ENCODE measurements around the gene CDK5RAP2. TPM values are rescaled to one million over a fixed set of nuclear protein-coding genes. Genes with fewer than 3 reads are reported as not detected.

CDK5RAP2 gene
- total RNA-seq, 4 donors from 2014 or later, result 27.3 to 158 (median 45.1) TPM

DNA sequence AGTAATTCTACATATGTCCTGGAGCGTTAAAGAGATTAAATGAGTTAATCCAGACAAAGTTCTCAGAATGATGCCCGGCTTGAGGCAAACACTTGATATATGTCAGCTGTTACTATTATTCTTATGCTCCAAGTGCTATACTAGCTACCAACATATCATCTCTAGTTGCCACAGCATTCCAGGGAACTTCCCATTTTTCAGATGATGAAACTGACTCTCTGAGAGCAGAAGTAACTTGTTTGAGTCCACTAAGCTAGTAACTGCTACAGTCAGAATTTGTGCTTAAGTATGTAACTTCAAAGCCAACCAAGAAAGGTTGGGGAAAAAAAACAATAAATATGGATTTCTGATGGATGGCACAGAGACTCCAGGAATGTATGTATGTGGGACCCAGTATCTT is 98.1 kb downstream of the CDK5RAP2 start:
- TF ChIP-seq, protein P1, sequence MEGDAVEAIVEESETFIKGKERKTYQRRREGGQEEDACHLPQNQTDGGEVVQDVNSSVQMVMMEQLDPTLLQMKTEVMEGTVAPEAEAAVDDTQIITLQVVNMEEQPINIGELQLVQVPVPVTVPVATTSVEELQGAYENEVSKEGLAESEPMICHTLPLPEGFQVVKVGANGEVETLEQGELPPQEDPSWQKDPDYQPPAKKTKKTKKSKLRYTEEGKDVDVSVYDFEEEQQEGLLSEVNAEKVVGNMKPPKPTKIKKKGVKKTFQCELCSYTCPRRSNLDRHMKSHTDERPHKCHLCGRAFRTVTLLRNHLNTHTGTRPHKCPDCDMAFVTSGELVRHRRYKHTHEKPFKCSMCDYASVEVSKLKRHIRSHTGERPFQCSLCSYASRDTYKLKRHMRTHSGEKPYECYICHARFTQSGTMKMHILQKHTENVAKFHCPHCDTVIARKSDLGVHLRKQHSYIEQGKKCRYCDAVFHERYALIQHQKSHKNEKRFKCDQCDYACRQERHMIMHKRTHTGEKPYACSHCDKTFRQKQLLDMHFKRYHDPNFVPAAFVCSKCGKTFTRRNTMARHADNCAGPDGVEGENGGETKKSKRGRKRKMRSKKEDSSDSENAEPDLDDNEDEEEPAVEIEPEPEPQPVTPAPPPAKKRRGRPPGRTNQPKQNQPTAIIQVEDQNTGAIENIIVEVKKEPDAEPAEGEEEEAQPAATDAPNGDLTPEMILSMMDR (IDR thresholded peaks at IDR 0.05), result no peak
- TF ChIP-seq POLR2A (IDR thresholded peaks at IDR 0.05), result no peak
- Histone ChIP-seq H3K27me3 (no peaks in the 10 kb centered on the region), H3K27ac (no peak overlapping the region), H3K36me3 (peaks cover 0 to 18% (median 0%) of the 10 kb centered on the region in 3 donors), H3K9me3 (no peaks in the 10 kb centered on the region), H3K4me1 (no peaks in the 10 kb centered on the region), H3K4me3 (no peak overlapping the region)
- no peak for DNase-seq

DNA sequence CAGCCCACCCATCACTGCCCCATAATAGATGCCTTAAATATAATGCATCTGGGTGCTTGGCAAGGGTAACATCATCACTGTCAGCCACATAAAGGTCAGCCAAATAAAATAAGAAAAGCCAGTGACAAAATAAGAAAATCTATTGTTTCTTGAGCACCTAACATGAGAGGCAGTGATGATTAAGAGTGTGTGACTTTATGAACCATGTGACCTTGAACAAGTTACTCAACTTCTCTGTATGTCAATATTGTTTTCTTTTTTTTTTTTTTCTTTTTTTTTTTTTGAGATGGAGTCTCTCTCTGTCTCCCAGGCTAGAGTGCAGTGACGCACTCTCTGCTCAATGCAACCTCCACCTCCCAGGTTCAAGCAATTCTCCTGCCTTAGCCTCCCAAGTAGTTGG is 98.7 kb downstream of the CDK5RAP2 start:
- Histone ChIP-seq H3K36me3 (peaks cover 0 to 20% (median 0%) of the 10 kb centered on the region in 3 donors), H3K9me3 (no peaks in the 10 kb centered on the region), H3K27me3 (no peaks in the 10 kb centered on the region), H3K4me3 (no peak overlapping the region), H3K4me1 (no peaks in the 10 kb centered on the region), H3K27ac (no peak overlapping the region)
- no peak for TF ChIP-seq POLR2A (IDR thresholded peaks at IDR 0.05)
- TF ChIP-seq, protein P1 (IDR thresholded peaks at IDR 0.05), result no peak
- DNase-seq, result no peak

DNA sequence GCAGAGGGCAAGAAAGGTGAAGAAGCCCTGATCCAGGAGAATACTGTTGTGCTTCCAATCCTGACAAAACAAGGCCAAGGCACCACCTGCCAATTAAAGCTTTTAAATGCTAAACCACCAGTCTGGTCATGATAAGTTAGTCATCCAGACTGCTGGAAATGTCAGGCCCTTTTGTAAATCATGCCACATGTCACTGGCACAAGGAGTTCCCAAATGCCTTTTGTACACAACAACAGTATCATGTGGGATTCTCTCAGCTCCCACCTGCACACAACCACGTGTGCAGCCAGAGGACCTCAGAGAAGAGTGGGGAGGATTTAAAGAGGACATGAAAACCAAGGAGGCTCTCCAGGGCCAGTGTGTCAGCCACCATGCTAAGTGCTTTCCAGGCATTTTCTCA is 99.3 kb downstream of the CDK5RAP2 start:
- TF ChIP-seq, protein P1 (IDR thresholded peaks at IDR 0.05), result no peak
- TF ChIP-seq POLR2A (IDR thresholded peaks at IDR 0.05), result no peak
- no peak overlapping the region for H3K27ac ChIP-seq
- no peaks in the 10 kb centered on the region for H3K9me3 ChIP-seq
- no peak overlapping the region for H3K4me3 ChIP-seq
- no peaks in the 10 kb centered on the region for H3K4me1 ChIP-seq
- no peaks in the 10 kb centered on the region for H3K27me3 ChIP-seq
- peaks cover 0 to 26% (median 0%) of the 10 kb centered on the region in 3 donors for H3K36me3 ChIP-seq
- DNase-seq, result no peak

DNA sequence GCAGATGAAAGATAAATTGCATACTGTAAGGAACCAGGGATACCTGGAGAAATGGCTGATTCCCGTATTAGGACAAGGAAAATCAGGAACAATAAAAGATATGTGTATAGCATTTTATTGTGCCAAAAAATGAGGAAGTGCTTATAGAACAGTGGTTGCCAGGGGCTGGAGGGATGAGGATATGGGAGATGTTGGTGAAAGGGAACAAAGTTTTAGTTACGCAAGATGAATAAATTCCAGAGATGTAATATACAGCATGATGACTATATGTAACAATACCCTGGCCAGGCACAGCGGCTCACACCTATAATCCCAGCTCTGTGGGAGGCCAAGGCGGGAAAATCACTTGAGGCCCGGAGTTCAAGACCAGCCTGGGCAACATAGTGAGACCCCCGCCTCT is 101.8 kb downstream of the CDK5RAP2 start:
- no peak overlapping the region for H3K27ac ChIP-seq
- TF ChIP-seq, protein P1 (IDR thresholded peaks at IDR 0.05), result no peak
- no peak for TF ChIP-seq POLR2A (IDR thresholded peaks at IDR 0.05)
- H3K9me3 ChIP-seq, result no peaks in the 10 kb centered on the region
- DNase-seq, result no peak
- H3K4me1 ChIP-seq, result no peaks in the 10 kb centered on the region
- H3K36me3 ChIP-seq, result peaks cover 0 to 23% (median 0%) of the 10 kb centered on the region in 3 donors
- H3K27me3 ChIP-seq, result no peaks in the 10 kb centered on the region
- no peak overlapping the region for H3K4me3 ChIP-seq

DNA sequence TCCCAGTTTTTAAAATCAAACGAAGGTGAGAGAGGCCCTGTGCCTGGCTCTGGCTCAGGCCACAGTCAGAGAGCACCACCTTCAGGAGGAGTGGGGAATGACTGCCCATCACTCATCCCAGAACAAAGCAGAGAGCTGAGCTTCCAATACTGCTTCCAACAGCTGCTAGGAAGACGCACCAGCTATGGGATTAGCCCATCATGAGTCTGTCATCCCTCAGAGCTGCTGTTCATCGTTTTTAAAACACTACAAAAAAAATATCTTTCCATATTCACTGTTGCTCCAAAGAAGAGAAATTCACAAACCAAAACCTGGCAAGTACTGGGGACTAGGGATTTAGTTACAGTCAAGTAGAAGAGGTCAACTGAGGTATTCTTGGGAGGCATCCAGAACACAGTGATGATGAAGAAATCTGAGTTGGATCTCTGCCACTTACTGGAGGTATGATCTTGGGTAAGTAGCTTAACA is 102.4 kb downstream of the CDK5RAP2 start:
- Histone ChIP-seq H3K4me3 (no peak overlapping the region), H3K27ac (no peak overlapping the region), H3K4me1 (no peaks in the 10 kb centered on the region), H3K27me3 (no peaks in the 10 kb centered on the region), H3K36me3 (peaks cover 0 to 19% (median 0%) of the 10 kb centered on the region in 3 donors), H3K9me3 (no peaks in the 10 kb centered on the region)
- TF ChIP-seq, protein P1 (IDR thresholded peaks at IDR 0.05), result peak in 4 of 6 experiments; percentile 67 to 71 (median 68)
- no peak for TF ChIP-seq POLR2A (IDR thresholded peaks at IDR 0.05)
- peak in 2 of 3 donors; percentile 52 to 56 for DNase-seq

DNA sequence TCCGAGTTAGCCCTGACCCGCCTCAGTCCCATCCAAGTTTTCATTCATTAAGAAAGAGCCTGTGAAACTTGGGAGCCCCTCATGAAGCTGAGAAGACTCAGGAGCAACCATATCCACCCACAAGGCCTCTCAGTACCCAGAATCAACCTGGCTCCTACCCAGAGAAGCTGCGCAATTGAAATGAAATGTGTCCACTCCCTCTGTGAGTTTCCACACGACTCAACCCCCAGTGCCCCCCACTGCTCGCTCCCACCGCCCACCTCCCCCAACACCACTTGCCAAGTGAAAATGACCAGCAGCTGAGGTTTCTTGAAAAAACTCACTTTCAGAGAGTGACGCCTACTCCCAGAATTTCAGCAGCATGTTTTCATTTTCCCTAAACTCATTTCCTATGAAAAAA is 104.6 kb downstream of the CDK5RAP2 start:
- Histone ChIP-seq H3K36me3 (peaks cover 0 to 31% (median 0%) of the 10 kb centered on the region in 3 donors), H3K9me3 (no peaks in the 10 kb centered on the region), H3K4me3 (no peak overlapping the region), H3K27ac (no peak overlapping the region), H3K4me1 (no peaks in the 10 kb centered on the region), H3K27me3 (no peaks in the 10 kb centered on the region)
- no peak for DNase-seq
- TF ChIP-seq, protein P1 (IDR thresholded peaks at IDR 0.05), result no peak
- no peak for TF ChIP-seq POLR2A (IDR thresholded peaks at IDR 0.05)

All from Peyer's patch (tissue), 4 donors.